Activated T-cell treated with anti-CD3 and anti-CD28 coated beads, Interleukin-2, amount 50 U/mL, for 24 hours (primary cell): ENCODE measurements around the gene TFPI2.
"Not testable (repeated sequence)": the region's sequence is repeated elsewhere in the genome, so short reads cannot be mapped to it uniquely, and the experiment has no call there.

ENCODE experiments used
- DNase-seq: peaks from one replicate; pipeline ENCODE4 v3.0.0-alpha.2; 2020
- H3K27ac Mint-ChIP-seq: 2 replicates; pipeline ENCODE4 v1.8.0; 2020; ENCODE audit warnings: mild to moderate bottlenecking, mixed read lengths
- H3K27me3 Mint-ChIP-seq: 2 replicates; pipeline ENCODE4 v1.8.0; 2020; ENCODE audit warnings: mixed read lengths
- H3K36me3 Mint-ChIP-seq: 2 replicates; pipeline ENCODE4 v1.8.0; 2020; ENCODE audit warnings: low read depth, mixed read lengths
- H3K4me1 Mint-ChIP-seq: 2 replicates; pipeline ENCODE4 v1.8.0; 2020; ENCODE audit warnings: low read depth, mixed read lengths
- H3K4me3 Mint-ChIP-seq: 2 replicates; pipeline ENCODE4 v1.8.0; 2020; ENCODE audit warnings: mild to moderate bottlenecking, moderate library complexity, mixed read lengths
- H3K9me3 Mint-ChIP-seq: 2 replicates; pipeline ENCODE4 v1.8.0; 2020; ENCODE audit warnings: mixed read lengths

TFPI2 gene

GRCh38 chr7:93915888-93916287, 25.3 kb upstream of the TFPI2 start:
- H3K36me3 Mint-ChIP-seq, H3K9me3 Mint-ChIP-seq, H3K4me1 Mint-ChIP-seq, H3K4me3 Mint-ChIP-seq, DNase-seq, H3K27ac Mint-ChIP-seq: not testable (repeated sequence)
- peaks cover 30% of the 10 kb centered on the region for H3K27me3 Mint-ChIP-seq

DNA sequence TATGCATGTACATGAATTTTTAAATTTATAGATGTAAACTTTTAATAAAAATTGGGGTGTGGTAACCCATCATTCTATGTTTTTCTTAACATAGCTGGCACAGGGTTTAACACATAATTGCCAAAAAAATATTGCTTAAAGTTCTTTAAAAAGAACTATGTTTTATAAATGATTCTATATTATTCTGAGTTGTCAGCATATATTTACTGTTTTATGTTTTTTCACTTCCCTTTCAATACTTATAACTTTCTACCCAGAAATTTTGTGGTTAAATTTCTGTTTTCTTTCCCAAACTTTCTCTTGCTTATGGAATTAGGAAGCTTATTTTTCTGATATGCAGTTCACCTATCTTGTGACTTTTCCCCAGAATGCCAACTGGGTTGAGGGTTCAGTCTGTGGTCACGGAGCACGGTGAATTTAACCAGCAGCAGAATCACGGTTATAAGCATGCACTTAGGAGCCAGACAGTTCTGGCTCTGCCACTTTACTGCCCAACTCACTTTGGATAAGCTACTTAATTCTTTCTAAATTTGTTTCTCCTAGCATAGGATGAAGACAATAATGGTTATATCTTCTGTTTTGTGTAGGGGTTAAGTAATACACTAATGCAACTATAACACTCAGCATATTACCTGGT, 24.8 kb upstream of the TFPI2 start:
- H3K27me3 Mint-ChIP-seq: peaks cover 25% of the 10 kb centered on the region
- not testable (repeated sequence) for DNase-seq, H3K9me3 Mint-ChIP-seq, H3K36me3 Mint-ChIP-seq, H3K4me3 Mint-ChIP-seq, H3K4me1 Mint-ChIP-seq, H3K27ac Mint-ChIP-seq

GRCh38 chr7:93914581-93915066, 24.1 kb upstream of the TFPI2 start:
- Mint-ChIP-seq H3K4me1 (no peaks in the 10 kb centered on the region), H3K9me3 (no peaks in the 10 kb centered on the region), H3K27ac (no peak overlapping the region), H3K4me3 (no peak overlapping the region), H3K36me3 (no peaks in the 10 kb centered on the region), H3K27me3 (peaks cover 23% of the 10 kb centered on the region)
- no peak for DNase-seq

DNA sequence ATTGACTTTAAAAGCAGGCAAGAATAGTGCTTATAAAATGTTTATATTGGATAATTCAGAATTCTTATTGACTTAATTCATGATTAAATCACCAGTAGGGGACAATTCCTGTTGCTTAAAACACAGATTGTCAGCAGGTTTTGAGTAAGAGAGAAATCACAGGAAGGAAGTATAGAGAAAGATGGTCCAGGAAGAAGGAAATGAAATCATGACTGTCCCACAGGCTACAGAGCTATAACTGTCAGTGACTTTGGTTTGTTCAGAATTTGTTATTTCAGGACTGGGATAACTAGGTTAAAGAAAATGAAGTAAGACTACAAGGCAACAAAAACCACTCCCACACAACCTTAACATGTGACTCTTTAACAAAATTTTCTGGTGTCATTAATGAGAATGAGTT, 22.6 kb upstream of the TFPI2 start:
- Mint-ChIP-seq H3K27me3 (peaks cover 24% of the 10 kb centered on the region), H3K36me3 (no peaks in the 10 kb centered on the region), H3K9me3 (no peaks in the 10 kb centered on the region), H3K4me1 (no peaks in the 10 kb centered on the region), H3K27ac (no peak overlapping the region), H3K4me3 (no peak overlapping the region)
- no peak for DNase-seq

DNA sequence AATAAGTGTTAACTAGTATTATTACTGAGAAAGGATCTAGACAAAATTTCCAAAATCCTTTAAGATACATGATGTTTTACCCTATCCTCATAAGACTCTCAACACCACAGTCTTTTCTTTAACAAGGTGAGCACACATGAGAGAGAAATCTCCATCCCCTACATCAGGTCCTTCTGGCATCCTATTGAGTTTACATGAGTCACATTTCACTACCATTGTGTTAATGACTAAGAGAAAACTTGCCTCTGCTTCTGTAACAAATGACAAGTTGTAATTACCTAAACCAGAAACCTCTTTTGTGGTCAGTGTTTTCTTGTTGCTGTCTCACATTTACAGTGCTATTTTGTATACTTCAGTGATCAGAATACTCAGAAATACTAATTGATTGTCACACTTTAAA, 21.1 kb upstream of the TFPI2 start:
- H3K4me1 Mint-ChIP-seq, DNase-seq, H3K4me3 Mint-ChIP-seq, H3K9me3 Mint-ChIP-seq, H3K36me3 Mint-ChIP-seq, H3K27ac Mint-ChIP-seq: not testable (repeated sequence)
- peaks cover 21% of the 10 kb centered on the region for H3K27me3 Mint-ChIP-seq

- H3K27ac Mint-ChIP-seq, DNase-seq, H3K9me3 Mint-ChIP-seq, H3K4me1 Mint-ChIP-seq, H3K36me3 Mint-ChIP-seq, H3K4me3 Mint-ChIP-seq: not testable (repeated sequence)
- H3K27me3 Mint-ChIP-seq: peaks cover 17% of the 10 kb centered on the region
Measured at GRCh38 chr7:93911242-93911641, 20.7 kb upstream of the TFPI2 start.

- H3K4me1 Mint-ChIP-seq: no peaks in the 10 kb centered on the region
- peaks cover 17% of the 10 kb centered on the region for H3K27me3 Mint-ChIP-seq
- no peak overlapping the region for H3K4me3 Mint-ChIP-seq
- H3K27ac Mint-ChIP-seq: no peak overlapping the region
- DNase-seq: no peak
- no peaks in the 10 kb centered on the region for H3K36me3 Mint-ChIP-seq
- no peaks in the 10 kb centered on the region for H3K9me3 Mint-ChIP-seq
Measured at GRCh38 chr7:93910076-93910994, 19.8 kb upstream of the TFPI2 start.

DNA sequence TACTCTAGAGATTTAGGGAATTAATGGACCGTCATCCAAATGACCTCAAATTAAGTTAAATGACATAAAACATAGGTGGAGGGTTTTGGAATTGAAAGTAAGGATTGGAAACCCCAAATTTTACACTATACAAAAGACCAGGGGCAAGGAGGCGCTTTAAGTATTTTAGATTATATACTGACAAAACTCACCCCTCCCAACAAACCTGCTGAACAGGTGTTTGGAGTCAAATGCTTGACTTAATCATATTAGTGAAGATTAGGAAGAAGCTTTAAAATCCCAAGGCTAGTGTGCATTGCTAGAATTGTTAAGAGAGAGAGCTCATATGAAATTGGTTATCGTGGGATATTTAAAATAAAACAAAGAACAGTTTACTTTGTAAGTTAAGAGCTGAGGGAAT, 15.7 kb upstream of the TFPI2 start, which contains the start of gene GNGT1:
Gene GNGT1 (plus strand): TSS at position 301 of the 400 bp plus-strand sequence. CDS start 180 bp downstream, outside the sequence.
- Mint-ChIP-seq H3K9me3 (no peaks in the 10 kb centered on the region), H3K4me3 (no peak within 1 kb of the TSS), H3K27me3 (peaks cover 7% of the 10 kb centered on the region), H3K36me3 (no peaks in the 10 kb centered on the region), H3K27ac (no peak within 1 kb of the TSS), H3K4me1 (no peaks in the 10 kb centered on the region)
- DNase-seq: no peak

DNA sequence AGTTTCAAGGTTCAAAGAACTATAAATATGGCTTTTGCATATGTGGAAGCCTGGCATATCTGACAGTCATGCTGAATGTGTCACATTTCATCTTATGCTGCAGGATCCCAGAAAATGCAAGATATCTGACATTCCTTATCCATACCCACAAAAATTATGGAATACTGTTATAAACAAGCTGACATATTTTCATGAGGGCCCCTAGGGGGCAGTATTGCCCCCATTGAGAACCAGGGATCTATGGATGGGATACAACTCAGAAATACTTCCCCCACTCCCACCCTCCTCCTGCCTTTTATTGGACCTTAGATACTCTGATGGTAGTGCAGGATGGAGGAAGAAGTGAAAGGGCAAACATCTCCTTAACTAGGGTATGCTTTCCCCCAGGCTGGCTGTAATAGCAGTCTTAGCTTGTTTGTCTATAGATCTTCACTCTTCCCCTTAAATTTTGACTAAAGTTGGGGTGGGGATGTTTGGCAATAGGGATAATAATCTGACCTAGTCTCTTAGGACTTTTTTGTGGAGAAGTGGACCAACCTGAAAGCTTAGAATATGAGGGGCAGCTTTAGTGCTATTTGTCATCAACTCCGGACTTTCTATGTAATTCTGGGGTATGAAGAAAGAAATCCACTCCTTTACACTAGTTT, 12.3 kb upstream of the TFPI2 start:
- Mint-ChIP-seq H3K27ac (no peak overlapping the region), H3K36me3 (no peaks in the 10 kb centered on the region), H3K4me1 (no peaks in the 10 kb centered on the region), H3K4me3 (no peak overlapping the region), H3K27me3 (peaks cover 19% of the 10 kb centered on the region), H3K9me3 (no peaks in the 10 kb centered on the region)
- DNase-seq: no peak

DNA sequence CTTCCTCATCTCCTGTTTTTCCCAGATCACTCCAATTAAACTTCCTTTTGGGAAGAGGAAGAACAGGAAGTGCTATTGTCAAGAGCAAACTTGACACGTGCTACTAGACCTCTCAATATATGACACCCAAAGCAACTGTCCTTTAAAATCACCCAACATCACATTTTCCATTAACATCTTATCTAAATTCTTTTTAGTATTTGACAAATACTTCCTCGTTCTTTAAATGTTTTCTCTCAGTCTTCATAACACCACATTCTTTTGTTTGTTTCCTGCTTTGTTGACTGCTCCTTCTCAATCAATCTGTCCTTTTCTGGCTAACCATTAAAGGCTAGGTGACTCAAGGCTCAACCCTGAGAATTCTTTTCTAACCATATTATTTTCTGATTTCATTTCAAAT, 7.1 kb upstream of the TFPI2 start:
- Mint-ChIP-seq H3K9me3 (no peaks in the 10 kb centered on the region), H3K27ac (no peak overlapping the region), H3K36me3 (no peaks in the 10 kb centered on the region), H3K4me3 (no peak overlapping the region), H3K27me3 (peaks cover 35% of the 10 kb centered on the region), H3K4me1 (no peaks in the 10 kb centered on the region)
- no peak for DNase-seq

GRCh38 chr7:93895859-93896600, 5.5 kb upstream of the TFPI2 start:
- H3K27me3 Mint-ChIP-seq: peaks cover 44% of the 10 kb centered on the region
- no peak for DNase-seq
- H3K9me3 Mint-ChIP-seq: no peaks in the 10 kb centered on the region
- H3K4me3 Mint-ChIP-seq: no peak overlapping the region
- H3K4me1 Mint-ChIP-seq: no peaks in the 10 kb centered on the region
- no peak overlapping the region for H3K27ac Mint-ChIP-seq
- H3K36me3 Mint-ChIP-seq: no peaks in the 10 kb centered on the region

- DNase-seq: no peak
- no peak overlapping the region for H3K4me3 Mint-ChIP-seq
- H3K4me1 Mint-ChIP-seq: peaks cover 4% of the 10 kb centered on the region
- H3K9me3 Mint-ChIP-seq: no peaks in the 10 kb centered on the region
- H3K27me3 Mint-ChIP-seq: peaks cover 50% of the 10 kb centered on the region
- H3K27ac Mint-ChIP-seq: no peak overlapping the region
- H3K36me3 Mint-ChIP-seq: no peaks in the 10 kb centered on the region
Measured at GRCh38 chr7:93894966-93895640, 4.5 kb upstream of the TFPI2 start.

DNA sequence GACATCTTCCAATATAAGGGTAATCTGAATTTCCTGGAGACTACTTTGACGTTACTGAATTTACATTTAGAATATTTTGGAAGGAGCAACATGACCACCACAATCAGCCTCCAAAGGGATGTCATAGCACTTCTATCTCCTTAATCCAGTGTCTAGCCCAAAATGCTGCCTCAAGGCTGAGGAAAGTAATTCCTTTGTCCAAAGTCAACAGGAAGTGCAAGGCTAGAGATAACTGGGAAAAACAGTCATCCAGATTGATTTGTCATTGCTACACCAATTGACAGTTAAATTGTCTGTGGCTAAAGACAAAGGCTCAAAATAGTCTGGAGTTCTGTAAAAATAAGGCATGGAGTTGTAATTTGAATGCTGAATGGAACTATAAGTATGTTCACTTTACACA, 3.9 kb upstream of the TFPI2 start:
- no peaks in the 10 kb centered on the region for H3K9me3 Mint-ChIP-seq

DNA sequence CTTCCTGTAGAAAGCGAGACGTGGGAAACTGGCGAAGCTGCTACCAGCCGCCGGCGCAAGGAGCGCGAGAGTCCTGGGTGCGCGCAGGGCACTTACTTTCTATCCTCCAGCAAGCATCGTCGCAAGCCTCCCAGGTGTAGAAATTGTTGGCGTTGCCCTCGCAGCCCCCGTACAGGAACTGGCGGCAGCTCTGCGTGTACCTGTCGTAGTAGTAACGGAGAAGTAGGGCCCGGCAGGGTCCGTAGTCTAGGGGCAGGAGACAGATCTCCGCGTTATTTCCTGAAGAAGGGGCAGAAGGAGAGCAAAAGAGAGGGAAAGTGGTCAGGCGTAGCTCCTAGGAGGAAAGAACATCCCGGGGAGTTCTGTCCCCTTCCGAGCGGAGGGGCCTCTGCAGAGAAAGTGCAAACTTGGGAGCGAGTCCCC, 501 bp downstream of the TFPI2 start:
- peak; percentile 33 for DNase-seq
- Mint-ChIP-seq H3K4me3 (peak overlapping the region; percentile 64), H3K9me3 (no peaks in the 10 kb centered on the region), H3K4me1 (peaks cover 11% of the 10 kb centered on the region), H3K36me3 (no peaks in the 10 kb centered on the region), H3K27me3 (peaks cover 63% of the 10 kb centered on the region), H3K27ac (no peak overlapping the region)

More for the DNA sequence above, 3.9 kb upstream of the TFPI2 start:
- H3K4me1 Mint-ChIP-seq: peaks cover 11% of the 10 kb centered on the region
- DNase-seq: no peak
- no peak overlapping the region for H3K4me3 Mint-ChIP-seq
- H3K27me3 Mint-ChIP-seq: peaks cover 53% of the 10 kb centered on the region
- H3K27ac Mint-ChIP-seq: no peak overlapping the region
- no peaks in the 10 kb centered on the region for H3K36me3 Mint-ChIP-seq
